Cardiac muscle cell (in vitro differentiated cells and primary cell): ENCODE measurements around the gene RPRML. TPM values are rescaled to one million over a fixed set of nuclear protein-coding genes. Genes with fewer than 3 reads are reported as not detected.

Experiments
- DNase-seq, 2 donors: peaks; one replicate each; pipeline versions ENCODE4 v3.0.0 to v3.0.0-alpha.2; 2010 to 2017; ENCODE audit warnings: low read depth in 1 of 2, low spot score in 1 of 2
- H3K27ac ChIP-seq: fragments of 200-600 bp; sonication (generic); 2 replicates; pipeline ENCODE4 v1.5.1; 2016
- H3K27me3 ChIP-seq: fragments of 200-600 bp; sonication (generic); 2 replicates; pipeline ENCODE4 v1.6.0; 2016; ENCODE audit warnings: control low read depth
- H3K36me3 ChIP-seq: fragments of 200-600 bp; sonication (generic); 2 replicates; pipeline ENCODE4 v1.5.1; 2016; ENCODE audit warnings: control low read depth
- H3K4me1 ChIP-seq: fragments of 200-600 bp; sonication (generic); 2 replicates; pipeline ENCODE4 v1.8.1; 2017; ENCODE audit warnings: low read depth, mild to moderate bottlenecking, mixed run types
- H3K4me3 ChIP-seq: fragments of 200-600 bp; sonication (generic); 2 replicates; pipeline ENCODE4 v1.5.1; 2016; ENCODE audit warnings: mild to moderate bottlenecking
- H3K9me3 ChIP-seq: fragments of 200-600 bp; sonication (generic); 2 replicates; pipeline ENCODE4 v1.5.1; 2017; ENCODE audit warnings: low read depth, mild to moderate bottlenecking, control low read depth
- polyA plus RNA-seq: library from polyadenylated mRNA; unstranded; fragments of >200 nt; fragmentation: Nextera tagmentation; extraction: Ambion mirVana; gene quantifications from 2 replicates; pipeline ENCODE4 v1.2.1, GENCODE V29; 2016
- total RNA-seq: library from RNA; depleted of rRNA; stranded (reverse); fragments of >200 nt; gene quantifications from 2 replicates; pipeline ENCODE4 v1.2.3, GENCODE V29; 2016
- TF ChIP-seq, protein P1 (sequence below): IDR thresholded peaks from 2 replicates; pipeline ENCODE4 v1.5.1; 2012; ENCODE audit warnings: low read depth, mild to moderate bottlenecking, low read length

Gene RPRML
- total and polyA plus RNA-seq, 2 experiments from 2014 or later: not detected

DNA sequence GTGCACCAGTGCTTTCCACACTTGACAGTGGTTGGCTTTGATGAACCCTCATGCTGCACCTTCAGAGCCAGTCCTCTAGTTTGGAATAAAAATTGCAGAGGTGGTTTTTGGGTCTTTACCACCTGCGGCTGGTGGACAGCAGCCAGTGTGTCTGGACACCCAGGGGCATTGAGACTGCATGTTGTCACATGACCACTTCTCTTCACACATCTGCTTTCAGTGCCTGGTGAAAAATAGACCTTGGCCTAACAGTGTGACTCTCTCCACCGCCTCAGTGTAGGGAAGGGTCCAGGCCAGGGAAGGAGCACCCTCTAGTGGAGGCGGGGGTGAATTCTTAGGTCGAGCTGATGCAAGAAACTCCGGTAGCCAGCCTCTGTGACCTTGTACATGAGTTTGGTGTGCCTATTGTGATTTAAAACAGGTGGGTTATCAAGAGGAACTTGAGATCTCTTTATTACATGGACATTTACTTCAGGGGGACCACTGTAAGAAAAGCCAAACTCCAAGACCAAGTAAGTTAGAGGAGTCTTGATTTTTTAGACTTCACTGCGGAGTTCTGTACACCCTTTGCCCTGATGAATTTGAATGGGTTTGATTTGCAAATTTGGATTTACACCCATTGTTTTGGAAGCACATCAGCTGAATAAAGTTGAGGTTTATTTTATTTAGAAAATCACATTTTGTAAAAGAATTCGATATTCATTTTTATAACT is 38.2 kb downstream of the RPRML start:
- Histone ChIP-seq H3K36me3 (peaks cover 24% of the 10 kb centered on the region), H3K9me3 (no peaks in the 10 kb centered on the region), H3K27ac (no peak overlapping the region), H3K4me3 (no peak overlapping the region), H3K4me1 (peaks cover 8% of the 10 kb centered on the region), H3K27me3 (no peaks in the 10 kb centered on the region)
- DNase-seq: peak; percentile 84 to 90
- TF ChIP-seq, protein P1, sequence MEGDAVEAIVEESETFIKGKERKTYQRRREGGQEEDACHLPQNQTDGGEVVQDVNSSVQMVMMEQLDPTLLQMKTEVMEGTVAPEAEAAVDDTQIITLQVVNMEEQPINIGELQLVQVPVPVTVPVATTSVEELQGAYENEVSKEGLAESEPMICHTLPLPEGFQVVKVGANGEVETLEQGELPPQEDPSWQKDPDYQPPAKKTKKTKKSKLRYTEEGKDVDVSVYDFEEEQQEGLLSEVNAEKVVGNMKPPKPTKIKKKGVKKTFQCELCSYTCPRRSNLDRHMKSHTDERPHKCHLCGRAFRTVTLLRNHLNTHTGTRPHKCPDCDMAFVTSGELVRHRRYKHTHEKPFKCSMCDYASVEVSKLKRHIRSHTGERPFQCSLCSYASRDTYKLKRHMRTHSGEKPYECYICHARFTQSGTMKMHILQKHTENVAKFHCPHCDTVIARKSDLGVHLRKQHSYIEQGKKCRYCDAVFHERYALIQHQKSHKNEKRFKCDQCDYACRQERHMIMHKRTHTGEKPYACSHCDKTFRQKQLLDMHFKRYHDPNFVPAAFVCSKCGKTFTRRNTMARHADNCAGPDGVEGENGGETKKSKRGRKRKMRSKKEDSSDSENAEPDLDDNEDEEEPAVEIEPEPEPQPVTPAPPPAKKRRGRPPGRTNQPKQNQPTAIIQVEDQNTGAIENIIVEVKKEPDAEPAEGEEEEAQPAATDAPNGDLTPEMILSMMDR: peak; percentile 96

DNA sequence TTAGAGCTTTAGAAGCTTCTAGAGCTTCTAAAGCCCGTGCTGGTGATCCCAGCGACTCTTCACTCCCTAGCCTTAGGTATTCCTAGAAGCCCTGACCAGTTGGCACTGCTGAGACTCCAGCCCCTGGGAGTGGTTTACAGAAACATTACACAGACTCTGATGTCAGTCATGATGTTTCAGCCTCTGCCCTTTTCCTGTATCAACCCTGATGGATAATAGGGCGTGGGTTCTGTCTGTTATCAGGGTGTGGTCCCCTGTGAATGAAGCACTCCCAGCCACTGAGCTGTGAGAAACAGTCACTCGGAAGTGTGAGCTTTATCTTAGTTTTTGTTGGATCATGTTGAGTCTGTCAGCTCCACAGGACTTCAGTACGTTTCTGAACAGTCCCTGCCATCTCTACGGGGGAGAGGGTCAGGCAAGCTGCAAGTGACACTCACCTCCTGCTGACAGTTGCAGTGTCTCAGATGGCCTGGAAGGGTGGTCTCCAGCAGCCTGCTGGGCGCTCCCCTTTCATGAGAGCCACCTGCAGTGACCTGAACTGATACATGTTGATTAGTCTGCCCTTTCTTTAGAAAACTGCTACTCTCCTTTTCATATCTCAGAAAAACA is 43.3 kb downstream of the RPRML start:
- H3K27ac ChIP-seq: no peak overlapping the region
- TF ChIP-seq, protein P1: no peak
- no peaks in the 10 kb centered on the region for H3K4me1 ChIP-seq
- H3K9me3 ChIP-seq: no peaks in the 10 kb centered on the region
- DNase-seq: peak in 1 of 2 donors; percentile 16
- H3K4me3 ChIP-seq: no peak overlapping the region
- H3K27me3 ChIP-seq: no peaks in the 10 kb centered on the region
- H3K36me3 ChIP-seq: peaks cover 68% of the 10 kb centered on the region

DNA sequence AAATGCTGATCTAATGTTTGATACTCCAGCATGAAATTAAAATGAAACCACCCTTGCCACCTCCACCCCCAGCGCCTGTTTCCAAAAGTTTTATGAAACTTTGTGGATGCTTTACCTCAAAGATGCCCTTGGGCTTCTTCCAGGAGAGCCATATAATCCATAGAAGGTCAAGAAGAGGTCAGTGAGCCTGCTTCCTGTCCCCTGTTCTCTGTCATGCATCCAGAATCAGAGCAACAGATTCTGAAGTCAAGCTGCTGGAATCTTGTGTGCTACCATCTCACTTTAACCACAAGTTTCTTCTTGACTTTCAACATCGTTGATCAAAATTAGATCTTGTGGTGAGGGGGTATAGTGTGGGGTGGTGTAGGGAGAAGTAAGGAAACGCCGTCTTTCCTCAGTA is 47.5 kb downstream of the RPRML start:
- H3K9me3 ChIP-seq: no peaks in the 10 kb centered on the region
- H3K36me3 ChIP-seq: peaks cover 52% of the 10 kb centered on the region
- H3K27me3 ChIP-seq: no peaks in the 10 kb centered on the region
- no peak overlapping the region for H3K4me3 ChIP-seq
- TF ChIP-seq, protein P1: no peak
- no peak overlapping the region for H3K27ac ChIP-seq
- no peak for DNase-seq
- no peaks in the 10 kb centered on the region for H3K4me1 ChIP-seq

- peaks cover 37% of the 10 kb centered on the region for H3K36me3 ChIP-seq
- no peaks in the 10 kb centered on the region for H3K9me3 ChIP-seq
- H3K4me3 ChIP-seq: no peak overlapping the region
- no peak overlapping the region for H3K27ac ChIP-seq
- no peaks in the 10 kb centered on the region for H3K4me1 ChIP-seq
- H3K27me3 ChIP-seq: no peaks in the 10 kb centered on the region
- DNase-seq: no peak
- TF ChIP-seq, protein P1: no peak
Observed at GRCh38 chr17:46930051-46930450, 49.0 kb downstream of the RPRML start.

DNA sequence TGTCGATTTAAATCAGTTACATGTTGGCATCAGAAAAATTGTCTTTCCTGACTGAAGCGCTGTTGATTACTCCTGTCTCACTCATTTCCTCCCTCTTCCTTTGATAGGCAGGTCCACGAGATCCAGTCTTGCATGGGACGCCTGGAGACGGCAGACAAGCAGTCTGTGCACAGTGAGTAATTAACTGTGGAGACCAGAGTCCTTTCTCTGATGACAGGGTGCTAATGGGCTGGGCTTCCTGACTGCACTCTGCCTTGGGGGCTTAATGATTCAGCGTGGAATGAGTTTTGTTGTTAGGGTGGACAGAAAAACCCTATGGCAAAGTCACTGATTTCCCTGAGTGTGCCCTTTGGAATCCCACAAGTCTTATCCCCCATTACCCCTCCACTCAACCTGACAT is 49.6 kb downstream of the RPRML start:
- H3K4me1 ChIP-seq: peaks cover under 1% of the 10 kb centered on the region
- H3K36me3 ChIP-seq: peaks cover 33% of the 10 kb centered on the region
- no peak for DNase-seq
- H3K27ac ChIP-seq: no peak overlapping the region
- TF ChIP-seq, protein P1: no peak
- H3K9me3 ChIP-seq: no peaks in the 10 kb centered on the region
- no peaks in the 10 kb centered on the region for H3K27me3 ChIP-seq
- H3K4me3 ChIP-seq: no peak overlapping the region
